Activated CD8-positive, alpha-beta memory T cell treated with anti-CD3 and anti-CD28 coated beads for 4 hours (primary cell): ENCODE measurements around the gene EDNRA.
"Not testable (repeated sequence)": the region's sequence is repeated elsewhere in the genome, so short reads cannot be mapped to it uniquely, and the experiment has no call there.

Source experiments
- DNase-seq, 2 donors: peaks; one replicate each; pipeline ENCODE4 v3.0.0-alpha.2; 2020; ENCODE audit warnings: low read depth in 2 of 2

The EDNRA gene

GRCh38 chr4:147480891-147481576 lies at the start of gene EDNRA:
EDNRA (plus strand) TSS chr4:147481097; CDS start chr4:147485682, 4,585 bp downstream.
- DNase-seq = no peak

GRCh38 chr4:147434370-147434769 lies 46.5 kb upstream of the EDNRA start:
- not testable (repeated sequence) for DNase-seq

- no peak for DNase-seq
These were observed 40.5 kb upstream of the EDNRA start for GRCh38 chr4:147440442-147440841.

- no peak for DNase-seq
These were observed 33.1 kb upstream of the EDNRA start for GRCh38 chr4:147447786-147448185.

- no peak for DNase-seq
These were observed 27.2 kb upstream of the EDNRA start for GRCh38 chr4:147453561-147454141.

GRCh38 chr4:147456706-147457105 lies 24.2 kb upstream of the EDNRA start:
- no peak for DNase-seq

GRCh38 chr4:147461161-147461560 lies 19.7 kb upstream of the EDNRA start:
- no peak for DNase-seq

GRCh38 chr4:147463065-147463464 lies 17.8 kb upstream of the EDNRA start:
- no peak for DNase-seq

- no peak for DNase-seq
These were observed 15.4 kb upstream of the EDNRA start for GRCh38 chr4:147465461-147465860.

- DNase-seq = no peak
These were observed 3.5 kb upstream of the EDNRA start for GRCh38 chr4:147477439-147477838.

GRCh38 chr4:147479376-147479775 lies 1.5 kb upstream of the EDNRA start:
- DNase-seq = no peak

GRCh38 chr4:147479786-147480185 lies 1.1 kb upstream of the EDNRA start:
- no peak for DNase-seq

- no peak for DNase-seq
These were observed 401 bp upstream of the EDNRA start for GRCh38 chr4:147480502-147480890.

GRCh38 chr4:147481577-147482109 lies 746 bp downstream of the EDNRA start:
- DNase-seq = no peak

GRCh38 chr4:147482281-147482680 lies 1.4 kb downstream of the EDNRA start:
- no peak for DNase-seq

GRCh38 chr4:147485167-147485566 lies 4.3 kb downstream of the EDNRA start:
- DNase-seq = no peak

- DNase-seq = no peak
These were observed 6.7 kb downstream of the EDNRA start for GRCh38 chr4:147487616-147488015.

GRCh38 chr4:147488556-147488955 lies 7.7 kb downstream of the EDNRA start:
- no peak for DNase-seq

- DNase-seq = no peak
These were observed 10.2 kb downstream of the EDNRA start for GRCh38 chr4:147491086-147491485.

GRCh38 chr4:147492306-147492705 lies 11.4 kb downstream of the EDNRA start:
- no peak for DNase-seq

- no peak for DNase-seq
These were observed 11.9 kb downstream of the EDNRA start for GRCh38 chr4:147492761-147493160.

- no peak for DNase-seq
These were observed 12.4 kb downstream of the EDNRA start for GRCh38 chr4:147493307-147493706.

GRCh38 chr4:147494301-147494700 lies 13.4 kb downstream of the EDNRA start:
- no peak for DNase-seq
